Gastrocnemius medialis (tissue), 4 donors: ENCODE results near the gene EVC.

Experiments
- POLR2A ChIP-seq, 2 donors: fragments of 450-650 bp; IDR thresholded peaks; one replicate each; pipeline ENCODE4 v1.6.1; 2017; ENCODE audit warnings: antibody characterized with exemption in 2 of 2, mild to moderate bottlenecking in 2 of 2, moderate library complexity in 2 of 2
- TF ChIP-seq, protein P1 (sequence below), 5 experiments: fragments of 450-650 bp in 3 of 5; fragments of 200-600 bp in 2 of 5; sonication (generic) in 2 of 5; IDR thresholded peaks in 4 of 5; conservative IDR thresholded peaks in 1 of 5; 1 replicate in 4 of 5; 2 replicates in 1 of 5; pipeline ENCODE4 v1.5.1; 2016 to 2019; ENCODE audit warnings: antibody characterized with exemption in 5 of 5, mild to moderate bottlenecking in 3 of 5, moderate library complexity in 3 of 5

DNA sequence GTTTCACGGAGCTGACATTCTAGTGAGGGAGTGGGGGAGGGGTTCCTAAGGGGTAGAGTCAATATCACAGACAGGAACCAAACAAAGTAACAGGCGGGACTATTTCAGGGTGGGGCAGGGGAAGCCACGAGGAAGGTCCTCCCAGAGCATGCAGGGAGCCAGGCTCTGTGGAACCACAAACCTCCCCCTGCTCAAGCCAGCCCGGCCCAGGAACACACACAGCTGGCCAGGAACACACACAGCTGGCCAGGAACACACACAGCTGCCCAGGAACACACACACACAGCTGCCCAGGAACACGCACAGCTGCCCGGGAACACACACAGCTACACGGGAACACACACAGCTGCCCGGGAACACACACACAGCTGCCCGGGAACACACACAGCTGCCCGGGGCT, 27.4 kb upstream of the EVC start:
- TF ChIP-seq, protein P1, sequence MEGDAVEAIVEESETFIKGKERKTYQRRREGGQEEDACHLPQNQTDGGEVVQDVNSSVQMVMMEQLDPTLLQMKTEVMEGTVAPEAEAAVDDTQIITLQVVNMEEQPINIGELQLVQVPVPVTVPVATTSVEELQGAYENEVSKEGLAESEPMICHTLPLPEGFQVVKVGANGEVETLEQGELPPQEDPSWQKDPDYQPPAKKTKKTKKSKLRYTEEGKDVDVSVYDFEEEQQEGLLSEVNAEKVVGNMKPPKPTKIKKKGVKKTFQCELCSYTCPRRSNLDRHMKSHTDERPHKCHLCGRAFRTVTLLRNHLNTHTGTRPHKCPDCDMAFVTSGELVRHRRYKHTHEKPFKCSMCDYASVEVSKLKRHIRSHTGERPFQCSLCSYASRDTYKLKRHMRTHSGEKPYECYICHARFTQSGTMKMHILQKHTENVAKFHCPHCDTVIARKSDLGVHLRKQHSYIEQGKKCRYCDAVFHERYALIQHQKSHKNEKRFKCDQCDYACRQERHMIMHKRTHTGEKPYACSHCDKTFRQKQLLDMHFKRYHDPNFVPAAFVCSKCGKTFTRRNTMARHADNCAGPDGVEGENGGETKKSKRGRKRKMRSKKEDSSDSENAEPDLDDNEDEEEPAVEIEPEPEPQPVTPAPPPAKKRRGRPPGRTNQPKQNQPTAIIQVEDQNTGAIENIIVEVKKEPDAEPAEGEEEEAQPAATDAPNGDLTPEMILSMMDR (IDR thresholded peaks at IDR 0.05 in 4 of 5, conservative IDR thresholded peaks at IDR 0.05 in 1 of 5) = no peak
- TF ChIP-seq POLR2A (IDR thresholded peaks at IDR 0.05) = no peak
